Progenitor cell of endocrine pancreas (in vitro differentiated cells): ENCODE measurements around the gene MUC22. TPM values are rescaled to one million over a fixed set of nuclear protein-coding genes. Genes with fewer than 3 reads are reported as not detected.

ENCODE experiments used
- DNase-seq: peaks from one replicate; pipeline ENCODE4 v3.0.0; 2021; ENCODE audit warnings: low spot score; ENCODE audit not compliant: unreplicated experiment
- H3K27ac Mint-ChIP-seq: 2 replicates; pipeline ENCODE4 v1.8.0; 2021; ENCODE audit warnings: mild to moderate bottlenecking, moderate library complexity, mixed read lengths
- H3K27me3 Mint-ChIP-seq: 2 replicates; pipeline ENCODE4 v1.8.0; 2021; ENCODE audit warnings: mixed read lengths
- H3K36me3 Mint-ChIP-seq: 2 replicates; pipeline ENCODE4 v1.8.0; 2022; ENCODE audit warnings: mixed read lengths; ENCODE audit not compliant: insufficient read depth
- H3K4me1 Mint-ChIP-seq: 2 replicates; pipeline ENCODE4 v1.8.0; 2021; ENCODE audit warnings: low read depth, mixed read lengths
- H3K4me3 Mint-ChIP-seq: 2 replicates; pipeline ENCODE4 v1.8.0; 2021; ENCODE audit warnings: low read depth, mild to moderate bottlenecking, moderate library complexity, mixed read lengths
- H3K9me3 Mint-ChIP-seq: 2 replicates; pipeline ENCODE4 v1.8.0; 2021; ENCODE audit warnings: low read depth, mixed read lengths
- CTCF ChIP-seq: fragments of 200-600 bp; sonication (generic); IDR thresholded peaks from one replicate; pipeline ENCODE4 v1.5.0; 2021; ENCODE audit warnings: antibody characterized with exemption, mild to moderate bottlenecking; ENCODE audit not compliant: unreplicated experiment
- total RNA-seq: library from RNA; stranded (reverse); gene quantifications from 2 replicates; pipeline ENCODE4 v1.2.1, GENCODE V29; 2021

Gene MUC22
- total RNA-seq, 1 donor from 2014 or later = not detected

- DNase-seq = no peak
- Mint-ChIP-seq H3K27me3 (peaks cover 15% of the 10 kb centered on the region), H3K4me3 (no peak overlapping the region), H3K27ac (no peak overlapping the region), H3K4me1 (no peaks in the 10 kb centered on the region), H3K9me3 (no peaks in the 10 kb centered on the region), H3K36me3 (no peaks in the 10 kb centered on the region)
- no peak for TF ChIP-seq CTCF
Measured at GRCh38 chr6:31081872-31082271, 71.6 kb downstream of the MUC22 start.

GRCh38 chr6:31083742-31084354, 73.6 kb downstream of the MUC22 start:
- DNase-seq = peak; percentile 20
- H3K4me3 Mint-ChIP-seq = no peak overlapping the region
- H3K9me3 Mint-ChIP-seq = no peaks in the 10 kb centered on the region
- H3K27ac Mint-ChIP-seq = no peak overlapping the region
- peaks cover 17% of the 10 kb centered on the region for H3K27me3 Mint-ChIP-seq
- no peaks in the 10 kb centered on the region for H3K36me3 Mint-ChIP-seq
- H3K4me1 Mint-ChIP-seq = peaks cover 1% of the 10 kb centered on the region
- TF ChIP-seq CTCF = peak; percentile 52

Other genes with a start within 250 kb of the MUC22 start
- 154 and 163 TPM in 2 replicates for gene DDR1, start 126.0 kb upstream of the MUC22 start, total RNA-seq
- gene GTF2H4, start 102.3 kb upstream of the MUC22 start, total RNA-seq = 73.0 and 74.7 TPM in 2 replicates
- 56.3 and 58.0 TPM in 2 replicates for gene VARS2, start 96.2 kb upstream of the MUC22 start, total RNA-seq
- gene SFTA2, start 78.3 kb upstream of the MUC22 start, total RNA-seq = 1.0 and 2.6 TPM in 2 replicates
- 0.05 TPM in 1 of 2 replicates, not detected in the other for gene MUCL3, start 69.5 kb upstream of the MUC22 start, total RNA-seq
- not detected in 2 replicates for gene MUC21, start 26.8 kb upstream of the MUC22 start, total RNA-seq
- not detected in 2 replicates for gene C6orf15, start 102.1 kb downstream of the MUC22 start, total RNA-seq
- gene PSORS1C1, start 104.3 kb downstream of the MUC22 start, total RNA-seq = not detected in 2 replicates
- not detected in 2 replicates for gene CDSN, start 110.0 kb downstream of the MUC22 start, total RNA-seq
- not detected in 2 replicates for gene PSORS1C2, start 128.6 kb downstream of the MUC22 start, total RNA-seq
- gene CCHCR1, start 147.3 kb downstream of the MUC22 start, total RNA-seq = 47.2 and 47.3 TPM in 2 replicates
- 9.3 and 9.6 TPM in 2 replicates for gene TCF19, start 148.1 kb downstream of the MUC22 start, total RNA-seq
- gene POU5F1, start 160.2 kb downstream of the MUC22 start, total RNA-seq = 0.49 and 1.6 TPM in 2 replicates